Testis (tissue), 2 donors: Measurements from ENCODE around the gene HNF4A.

Experiments
- CTCF ChIP-seq, 3 experiments: fragments of 450-650 bp in 2 of 3; fragments of 200-600 bp in 1 of 3; sonication (generic) in 1 of 3; IDR thresholded peaks; one replicate each; pipeline ENCODE4 v1.5.1; 2016 to 2019; ENCODE audit warnings: antibody characterized with exemption in 3 of 3, mild to moderate bottlenecking in 2 of 3, moderate library complexity in 1 of 3
- POLR2A ChIP-seq: fragments of 450-650 bp; IDR thresholded peaks from one replicate; pipeline ENCODE4 v1.6.1; 2017; ENCODE audit warnings: antibody characterized with exemption, mild to moderate bottlenecking, moderate library complexity

- peak; percentile 41 to 80 (median 59) for TF ChIP-seq CTCF (IDR thresholded peaks at IDR 0.05)
- TF ChIP-seq POLR2A, result no peak
These were observed 29.0 kb downstream of the HNF4A start for GRCh38 chr20:44384423-44385027.
